H9 (cell line): ENCODE results near the gene SLC35F6. TPM values are rescaled to one million over a fixed set of nuclear protein-coding genes. Genes with fewer than 3 reads are reported as not detected.

Experiments
- DNase-seq: peaks from one replicate; pipeline ENCODE4 v3.0.0-alpha.2; 2017
- H2AFZ ChIP-seq: one replicate; pipeline ENCODE4 v1.6.1; 2013; ENCODE audit warnings: mild to moderate bottlenecking, low read length, control low read depth, moderate library complexity
- H2AK5ac ChIP-seq: 2 replicates; pipeline ENCODE4 v1.6.1; 2013; ENCODE audit warnings: low read length, control low read depth, mixed read lengths; ENCODE audit not compliant: insufficient read length
- H2BK120ac ChIP-seq: one replicate; pipeline ENCODE4 v1.6.1; 2013; ENCODE audit warnings: low read depth, mild to moderate bottlenecking, low read length, control low read depth, inconsistent platforms; ENCODE audit not compliant: poor library complexity, severe bottlenecking
- H2BK12ac ChIP-seq: 2 replicates; pipeline ENCODE4 v1.6.1; 2013; ENCODE audit warnings: low read length, control low read depth, mixed read lengths, low read depth; ENCODE audit not compliant: insufficient read length
- H2BK15ac ChIP-seq: 2 replicates; pipeline ENCODE4 v1.6.1; 2013; ENCODE audit warnings: low read depth, low read length, control low read depth
- H2BK20ac ChIP-seq: one replicate; pipeline ENCODE4 v1.6.1; 2013; ENCODE audit warnings: low read depth, mild to moderate bottlenecking, low read length, control low read depth, inconsistent platforms; ENCODE audit not compliant: poor library complexity, severe bottlenecking
- H2BK5ac ChIP-seq: 2 replicates; pipeline ENCODE4 v1.6.1; 2013; ENCODE audit warnings: low read length, control low read depth, mixed read lengths; ENCODE audit not compliant: insufficient read length
- H3K14ac ChIP-seq: 2 replicates; pipeline ENCODE4 v1.6.1; 2013; ENCODE audit warnings: low read length, control low read depth; ENCODE audit not compliant: insufficient read depth
- H3K18ac ChIP-seq: 2 replicates; pipeline ENCODE4 v1.6.1; 2013; ENCODE audit warnings: low read depth, mild to moderate bottlenecking, mixed read lengths, low read length, control low read depth; ENCODE audit not compliant: insufficient read length
- H3K23ac ChIP-seq: 2 replicates; pipeline ENCODE4 v1.6.1; 2013; ENCODE audit warnings: low read length, control low read depth, mixed read lengths, low read depth; ENCODE audit not compliant: insufficient read length
- H3K23me2 ChIP-seq: 2 replicates; pipeline ENCODE4 v1.6.1; 2013; ENCODE audit warnings: low read depth, mild to moderate bottlenecking, mixed read lengths, low read length, control low read depth; ENCODE audit not compliant: insufficient read length, poor library complexity, severe bottlenecking
- H3K27ac ChIP-seq: 2 replicates; pipeline ENCODE4 v1.5.1; 2013; ENCODE audit warnings: low read length, control low read depth, mixed read lengths, low read depth; ENCODE audit not compliant: insufficient read length
- H3K27me3 ChIP-seq: 2 replicates; pipeline ENCODE4 v1.6.1; 2013; ENCODE audit warnings: low read length, control low read depth, inconsistent platforms; ENCODE audit not compliant: insufficient read depth
- H3K4ac ChIP-seq: 2 replicates; pipeline ENCODE4 v1.6.1; 2013; ENCODE audit warnings: low read depth, mild to moderate bottlenecking, control low read depth, inconsistent platforms, low read length, moderate library complexity
- H3K4me1 ChIP-seq: 2 replicates; pipeline ENCODE4 v1.6.1; 2013; ENCODE audit warnings: low read length, control low read depth, inconsistent platforms; ENCODE audit not compliant: insufficient read depth
- H3K4me2 ChIP-seq: 2 replicates; pipeline ENCODE4 v1.6.1; 2013; ENCODE audit warnings: low read length, control low read depth, mixed read lengths; ENCODE audit not compliant: insufficient read length, insufficient read depth
- H3K56ac ChIP-seq: 2 replicates; pipeline ENCODE4 v1.6.1; 2013; ENCODE audit warnings: low read depth, mild to moderate bottlenecking, mixed read lengths, low read length, control low read depth; ENCODE audit not compliant: insufficient read length
- H3K79me1 ChIP-seq: 2 replicates; pipeline ENCODE4 v1.6.1; 2013; ENCODE audit warnings: low read depth, mild to moderate bottlenecking, moderate library complexity, low read length, control low read depth, inconsistent platforms; ENCODE audit not compliant: insufficient read depth, poor library complexity, severe bottlenecking
- H3K79me2 ChIP-seq: 2 replicates; pipeline ENCODE4 v1.6.1; 2013; ENCODE audit warnings: low read length, control low read depth, inconsistent platforms; ENCODE audit not compliant: insufficient read depth
- H3K9ac ChIP-seq: 2 replicates; pipeline ENCODE4 v1.6.1; 2013; ENCODE audit warnings: low read length, control low read depth, mixed read lengths; ENCODE audit not compliant: insufficient read length; ENCODE audit errors: extremely low read depth
- H3K9me3 ChIP-seq: one replicate; pipeline ENCODE4 v1.6.1; 2013; ENCODE audit warnings: low read depth, low read length, inconsistent platforms; ENCODE audit not compliant: control insufficient read depth
- H3T11ph ChIP-seq: one replicate; pipeline ENCODE4 v1.6.1; 2013; ENCODE audit warnings: mild to moderate bottlenecking, low read length, control low read depth, inconsistent platforms
- H4K20me1 ChIP-seq: one replicate; pipeline ENCODE4 v1.6.1; 2013; ENCODE audit not compliant: control insufficient read depth, insufficient read length, insufficient read depth
- H4K5ac ChIP-seq: 2 replicates; pipeline ENCODE4 v1.6.1; 2013; ENCODE audit warnings: low read depth, mild to moderate bottlenecking, mixed read lengths, low read length, control low read depth; ENCODE audit not compliant: insufficient read length
- H4K8ac ChIP-seq: replicated peaks from 2 replicates; pipeline ENCODE4 v1.6.1; 2013; ENCODE audit warnings: low read length, control low read depth, mixed read lengths, low read depth; ENCODE audit not compliant: insufficient read length
- H4K91ac ChIP-seq: 2 replicates; pipeline ENCODE4 v1.6.1; 2013; ENCODE audit warnings: low read depth, mild to moderate bottlenecking, moderate library complexity, mixed read lengths, low read length, control low read depth; ENCODE audit not compliant: insufficient read length
- H3K27ac Mint-ChIP-seq, 3 experiments: 2 replicates in 2 of 3; 3 replicates in 1 of 3; pipeline ENCODE4 v1.8.0; 2020 to 2021; ENCODE audit warnings: mixed read lengths in 3 of 3, mild to moderate bottlenecking in 1 of 3, moderate library complexity in 1 of 3
- H3K27me3 Mint-ChIP-seq: 2 replicates; pipeline ENCODE4 v1.8.0; 2021; ENCODE audit warnings: low read depth, mild to moderate bottlenecking, moderate library complexity, mixed read lengths
- H3K36me3 Mint-ChIP-seq, 3 experiments: 2 replicates in 2 of 3; 3 replicates in 1 of 3; pipeline ENCODE4 v1.8.0; 2020 to 2021; ENCODE audit warnings: low read depth in 3 of 3, mixed read lengths in 3 of 3; ENCODE audit not compliant: insufficient read depth in 1 of 3
- H3K4me1 Mint-ChIP-seq, 2 experiments: 2 replicates each; pipeline ENCODE4 v1.8.0; 2020; ENCODE audit warnings: mixed read lengths in 2 of 2
- H3K4me3 Mint-ChIP-seq, 2 experiments: 2 replicates in 1 of 2; 3 replicates in 1 of 2; pipeline ENCODE4 v1.8.0; 2020 to 2021; ENCODE audit warnings: mild to moderate bottlenecking in 2 of 2, mixed read lengths in 2 of 2, moderate library complexity in 1 of 2
- H3K9me3 Mint-ChIP-seq, 2 experiments: 2 replicates in 1 of 2; 3 replicates in 1 of 2; pipeline ENCODE4 v1.8.0; 2020; ENCODE audit warnings: mild to moderate bottlenecking in 2 of 2, mixed read lengths in 2 of 2, moderate library complexity in 1 of 2
- CTCF ChIP-seq: fragments of 200-600 bp; sonication (generic); conservative IDR thresholded peaks from 3 replicates; pipeline ENCODE4 v1.8.0; 2021; ENCODE audit warnings: antibody characterized with exemption, mild to moderate bottlenecking
- WGBS: extraction: QIAGEN DNeasy Blood & Tissue Kit; methylation state at CpG from one replicate; pipeline ENCODE4 v1.1.7; 2013; ENCODE audit warnings: missing lambda C conversion rate, low lambda C conversion rate, mixed read lengths; ENCODE audit not compliant: insufficient read length; ENCODE audit errors: extremely low coverage; 5-methylcytosine and 5-hydroxymethylcytosine counted together
- total RNA-seq: library from RNA; stranded (reverse); gene quantifications from 2 replicates; pipeline ENCODE4 v1.2.1, GENCODE V29; 2021

The SLC35F6 gene
- total RNA-seq, 1 experiment from 2014 or later: 15.7 TPM

- Histone ChIP-seq H4K8ac (no peak overlapping the region), H3K4me1 (peaks cover 11% of the 10 kb centered on the region), H2BK5ac (no peak overlapping the region), H2BK12ac (no peak overlapping the region), H3K18ac (no peak overlapping the region), H3K23me2 (no peaks in the 10 kb centered on the region), H4K5ac (no peak overlapping the region), H2AFZ (no peak overlapping the region), H3T11ph (no peak overlapping the region), H3K27ac (no peak overlapping the region), H3K27me3 (peaks cover 4% of the 10 kb centered on the region; the same call in 1 of the 2 replicates), H2BK15ac (no peak overlapping the region), H3K9me3 (no peaks in the 10 kb centered on the region), H3K4ac (no peak overlapping the region), H3K14ac (no peak overlapping the region), H3K79me1 (no peaks in the 10 kb centered on the region), H4K20me1 (no peaks in the 10 kb centered on the region), H3K56ac (no peak overlapping the region), H2BK120ac (no peak overlapping the region), H2BK20ac (no peak overlapping the region), H3K79me2 (no peaks in the 10 kb centered on the region), H2AK5ac (no peak overlapping the region), H3K4me2 (no peak overlapping the region), H4K91ac (no peak overlapping the region), H3K9ac (no peak overlapping the region), H3K23ac (no peak overlapping the region)
- DNase-seq: no peak
- H3K27me3 Mint-ChIP-seq: peaks cover 58% of the 10 kb centered on the region
- no peak overlapping the region for H3K27ac Mint-ChIP-seq
- peaks cover 4 to 10% (median 5%) of the 10 kb centered on the region in 3 experiments; a peak in 5 of 7 replicates for H3K36me3 Mint-ChIP-seq
- H3K9me3 Mint-ChIP-seq: peaks cover 8 to 9% of the 10 kb centered on the region in 2 experiments
- TF ChIP-seq CTCF: no peak
- H3K4me1 Mint-ChIP-seq: peaks cover 61 to 69% of the 10 kb centered on the region in 2 experiments
- WGBS: no CpG with 5 or more reads among the region's 4 CpGs
- H3K4me3 Mint-ChIP-seq: no peak overlapping the region
Observed at GRCh38 chr2:26754539-26754938, 9.5 kb upstream of the SLC35F6 start.
